HG02759 (cell line): ENCODE data around the gene NCDN.
"Not testable (repeated sequence)": the region's sequence is repeated elsewhere in the genome, so short reads cannot be mapped to it uniquely, and the experiment has no call there.

Experiments used
- ATAC-seq: cut with Tn5 transposase; IDR thresholded peaks from one replicate; pipeline ENCODE4 v1.9.1; 2021; ENCODE audit warnings: mild to moderate bottlenecking, moderate library complexity; ENCODE audit not compliant: unreplicated experiment

NCDN gene

DNA sequence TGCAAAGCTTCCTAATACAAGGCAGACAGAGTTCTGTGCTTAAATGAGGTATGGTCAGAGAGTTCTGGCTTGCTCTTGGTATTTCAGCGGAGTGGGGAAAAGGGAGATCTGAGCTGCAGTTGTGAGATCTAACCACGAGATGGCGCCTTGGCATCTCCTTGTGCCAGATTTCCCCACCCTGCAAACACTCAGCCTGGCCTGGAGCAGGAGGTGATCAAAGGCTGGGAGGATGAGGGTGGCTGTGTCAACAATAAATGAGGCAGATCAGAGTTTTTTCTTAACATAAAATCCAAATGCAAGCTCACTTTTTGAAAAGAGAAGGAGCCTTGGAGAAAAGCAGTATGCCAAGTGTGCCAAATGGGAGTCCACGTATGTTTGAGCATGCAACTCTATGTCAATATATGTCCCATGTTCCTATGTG lies 11.4 kb downstream of the NCDN start:
- ATAC-seq: no peak

DNA sequence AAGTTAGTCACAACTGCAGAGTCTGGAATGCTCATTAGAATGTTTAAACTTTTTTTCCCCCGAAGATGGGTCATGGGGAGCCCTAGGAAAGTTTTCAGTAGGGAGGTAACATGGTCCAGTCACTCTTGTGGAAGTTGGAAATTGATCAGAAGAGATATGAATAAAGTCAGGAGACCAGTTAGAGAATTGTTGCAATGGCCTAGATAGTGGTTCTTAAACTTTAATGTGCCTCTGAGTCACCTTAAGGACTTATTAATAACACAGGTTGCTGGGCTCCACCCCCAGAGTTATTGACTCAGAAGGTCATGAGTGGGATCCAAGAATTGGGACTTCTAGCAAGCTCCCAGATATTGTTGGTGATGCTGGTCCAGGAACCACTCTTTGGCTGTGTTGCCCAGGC lies 12.3 kb downstream of the NCDN start:
- no peak for ATAC-seq

DNA sequence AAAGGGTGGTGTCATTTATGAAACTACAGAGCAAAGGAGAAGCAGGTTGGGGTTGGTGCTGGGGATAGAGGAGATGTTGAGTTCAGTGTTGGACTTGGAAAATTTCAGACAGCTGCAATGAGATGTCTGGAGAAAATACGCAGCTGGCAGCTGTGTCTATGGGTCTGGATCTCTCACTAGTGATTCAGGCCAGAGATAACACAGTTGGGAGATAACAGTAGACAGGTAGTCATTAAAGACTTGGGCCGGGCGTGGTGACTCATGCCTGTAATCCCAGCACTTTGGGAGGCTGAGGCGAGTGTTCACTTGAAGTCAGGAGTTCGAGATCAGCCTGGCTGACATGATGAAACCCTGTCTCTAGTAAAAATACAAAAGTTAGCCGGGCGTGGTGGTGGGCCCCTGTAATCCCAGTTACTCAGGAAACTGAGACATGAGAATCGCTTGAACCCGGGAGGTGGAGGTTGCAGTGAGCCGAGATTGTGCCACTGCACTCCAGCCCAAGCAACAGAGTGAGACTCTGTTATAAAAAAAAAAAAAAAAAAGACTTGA lies 13.1 kb downstream of the NCDN start:
- ATAC-seq: no peak

DNA sequence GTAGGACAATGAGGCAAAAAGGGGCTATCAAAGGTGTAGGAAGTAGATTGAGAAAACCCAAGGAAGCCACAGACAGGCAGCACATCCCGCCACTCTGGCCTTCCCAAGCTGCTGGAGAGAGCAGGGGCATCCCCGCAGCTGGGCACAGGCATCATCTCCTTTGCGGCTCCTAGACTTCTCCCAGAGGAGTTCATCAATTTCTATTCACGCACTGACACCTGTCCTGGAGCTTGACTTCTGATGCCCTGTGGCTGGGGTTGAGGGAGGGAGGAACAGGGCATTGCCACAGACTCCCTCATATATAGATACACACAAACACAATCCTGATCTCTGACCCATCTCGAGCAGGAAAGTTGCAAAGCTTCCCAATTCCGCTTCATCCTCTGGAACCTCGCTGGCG lies 13.7 kb downstream of the NCDN start:
- no peak for ATAC-seq

GRCh38 chr1:35572296-35572695 lies 14.7 kb downstream of the NCDN start:
- ATAC-seq: no peak

- ATAC-seq: no peak
Measured at GRCh38 chr1:35573198-35574124, 15.9 kb downstream of the NCDN start, which contains the start of gene TFAP2E. TSS of gene TFAP2E (plus strand) at chr1:35573314. CDS start at chr1:35573578, 264 bp downstream.

DNA sequence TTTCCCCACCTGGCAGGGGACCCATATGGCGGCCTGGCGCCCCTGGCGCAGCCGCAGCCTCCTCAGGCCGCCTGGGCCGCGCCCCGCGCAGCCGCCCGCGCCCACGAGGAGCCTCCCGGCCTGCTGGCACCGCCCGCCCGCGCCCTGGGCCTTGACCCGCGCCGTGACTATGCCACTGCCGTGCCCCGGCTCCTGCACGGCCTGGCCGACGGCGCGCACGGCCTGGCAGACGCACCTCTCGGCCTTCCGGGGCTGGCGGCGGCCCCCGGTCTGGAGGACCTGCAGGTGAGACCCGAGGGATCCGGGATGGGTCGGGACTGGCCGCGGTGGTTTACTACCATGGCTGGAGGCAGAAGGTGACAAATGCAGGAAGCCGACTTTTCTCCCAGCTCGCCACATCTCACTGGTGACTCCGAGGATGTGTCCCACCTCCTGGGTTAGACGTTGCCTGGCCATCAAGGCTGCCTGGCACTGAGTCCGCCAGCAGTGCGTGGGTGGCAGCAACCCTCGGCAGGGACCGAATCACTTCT lies 16.6 kb downstream of the NCDN start:
- no peak for ATAC-seq

- no peak for ATAC-seq
Measured at GRCh38 chr1:35574655-35575415, 17.2 kb downstream of the NCDN start.

- ATAC-seq: no peak
Measured at GRCh38 chr1:35575416-35575958, 17.9 kb downstream of the NCDN start.

- no peak for ATAC-seq
Measured at GRCh38 chr1:35576061-35576765, 18.6 kb downstream of the NCDN start.

DNA sequence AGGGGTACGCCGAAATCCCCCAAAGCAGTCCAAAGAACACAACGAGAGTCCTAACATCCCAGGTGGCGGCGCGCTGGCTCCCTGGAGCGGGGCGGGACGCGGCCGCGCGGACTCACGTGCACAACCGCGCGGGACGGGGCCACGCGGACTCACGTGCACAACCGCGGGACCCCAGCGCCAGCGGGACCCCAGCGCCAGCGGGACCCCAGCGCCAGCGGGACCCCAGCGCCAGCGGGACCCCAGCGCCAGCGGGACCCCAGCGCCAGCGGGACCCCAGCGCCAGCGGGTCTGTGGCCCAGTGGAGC lies 19.1 kb downstream of the NCDN start:
- ATAC-seq: not testable (repeated sequence)

DNA sequence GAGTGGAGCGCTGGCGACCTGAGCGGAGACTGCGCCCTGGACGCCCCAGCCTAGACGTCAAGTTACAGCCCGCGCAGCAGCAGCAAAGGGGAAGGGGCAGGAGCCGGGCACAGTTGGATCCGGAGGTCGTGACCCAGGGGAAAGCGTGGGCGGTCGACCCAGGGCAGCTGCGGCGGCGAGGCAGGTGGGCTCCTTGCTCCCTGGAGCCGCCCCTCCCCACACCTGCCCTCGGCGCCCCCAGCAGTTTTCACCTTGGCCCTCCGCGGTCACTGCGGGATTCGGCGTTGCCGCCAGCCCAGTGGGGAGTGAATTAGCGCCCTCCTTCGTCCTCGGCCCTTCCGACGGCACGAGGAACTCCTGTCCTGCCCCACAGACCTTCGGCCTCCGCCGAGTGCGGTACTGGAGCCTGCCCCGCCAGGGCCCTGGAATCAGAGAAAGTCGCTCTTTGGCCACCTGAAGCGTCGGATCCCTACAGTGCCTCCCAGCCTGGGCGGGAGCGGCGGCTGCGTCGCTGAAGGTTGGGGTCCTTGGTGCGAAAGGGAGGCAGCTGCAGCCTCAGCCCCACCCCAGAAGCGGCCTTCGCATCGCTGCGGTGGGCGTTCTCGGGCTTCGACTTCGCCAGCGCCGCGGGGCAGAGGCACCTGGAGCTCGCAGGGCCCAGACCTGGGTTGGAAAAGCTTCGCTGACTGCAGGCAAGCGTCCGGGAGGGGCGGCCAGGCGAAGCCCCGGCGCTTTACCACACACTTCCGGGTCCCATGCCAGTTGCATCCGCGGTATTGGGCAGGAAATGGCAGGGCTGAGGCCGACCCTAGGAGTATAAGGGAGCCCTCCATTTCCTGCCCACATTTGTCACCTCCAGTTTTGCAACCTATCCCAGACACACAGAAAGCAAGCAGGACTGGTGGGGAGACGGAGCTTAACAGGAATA lies 19.7 kb downstream of the NCDN start:
- no peak for ATAC-seq

DNA sequence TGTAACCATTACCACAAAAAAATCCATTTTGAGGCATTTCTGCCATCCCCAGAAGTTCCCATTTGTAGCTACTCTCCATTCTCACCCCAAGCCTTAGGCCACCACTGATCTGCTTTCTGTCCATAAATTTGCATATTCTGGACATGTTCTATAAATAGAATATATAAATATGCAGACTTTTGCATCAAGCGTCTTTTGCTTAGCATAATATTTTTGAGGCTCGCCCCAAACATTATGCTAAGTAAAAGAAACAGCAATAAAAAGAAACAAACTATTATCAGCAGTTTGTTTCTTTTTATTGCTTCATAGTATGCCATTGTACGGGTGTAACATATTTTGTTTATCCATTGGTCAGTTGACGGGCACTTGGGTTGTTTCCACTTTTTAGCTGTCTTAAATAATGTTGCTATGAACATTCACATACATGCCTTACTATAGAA lies 23.4 kb downstream of the NCDN start:
- no peak for ATAC-seq

- not testable (repeated sequence) for ATAC-seq
Measured at GRCh38 chr1:35581621-35582020, 24.0 kb downstream of the NCDN start.

- no peak for ATAC-seq
Measured at GRCh38 chr1:35585281-35585680, 27.7 kb downstream of the NCDN start.

- not testable (repeated sequence) for ATAC-seq
Measured at GRCh38 chr1:35585805-35586204, 28.2 kb downstream of the NCDN start.

DNA sequence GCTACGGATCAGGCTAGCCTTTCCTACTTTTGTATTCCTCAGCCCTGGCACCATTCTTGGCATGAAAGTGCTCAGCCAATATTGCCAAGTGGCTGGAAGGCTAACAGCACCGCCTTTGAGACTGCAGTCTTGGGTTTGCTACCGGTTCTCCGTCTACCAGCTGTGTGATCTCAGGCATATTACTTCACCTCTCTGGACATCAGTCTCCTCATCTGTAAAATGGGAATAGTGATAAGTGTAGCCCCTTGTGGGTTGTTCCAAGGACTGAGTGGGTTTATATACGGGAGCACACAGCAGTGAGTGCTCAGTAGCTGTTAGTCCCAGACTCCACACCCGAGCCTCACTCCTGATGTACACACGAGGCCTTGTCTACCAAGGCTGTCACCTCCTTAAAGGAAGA lies 29.2 kb downstream of the NCDN start:
- no peak for ATAC-seq

DNA sequence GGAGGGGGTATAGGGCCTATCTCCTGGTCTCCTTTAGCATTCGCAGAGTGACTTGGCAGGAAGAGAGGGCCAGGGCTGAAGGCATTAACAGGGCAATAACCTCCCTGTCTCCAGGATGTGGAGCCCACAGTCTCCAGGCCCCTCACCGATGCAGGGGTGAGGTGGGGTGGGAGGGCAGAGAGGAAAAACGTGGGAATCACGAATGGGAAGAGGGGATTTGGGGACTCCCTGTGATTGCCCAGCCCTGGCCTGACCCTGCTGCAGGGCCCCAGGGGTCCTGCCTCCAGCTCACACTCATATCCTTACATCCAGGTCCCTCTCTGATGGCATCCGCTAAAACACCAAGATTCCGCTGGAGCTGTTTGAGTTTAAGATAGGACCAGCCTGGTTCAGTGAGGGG lies 30.1 kb downstream of the NCDN start:
- no peak for ATAC-seq

DNA sequence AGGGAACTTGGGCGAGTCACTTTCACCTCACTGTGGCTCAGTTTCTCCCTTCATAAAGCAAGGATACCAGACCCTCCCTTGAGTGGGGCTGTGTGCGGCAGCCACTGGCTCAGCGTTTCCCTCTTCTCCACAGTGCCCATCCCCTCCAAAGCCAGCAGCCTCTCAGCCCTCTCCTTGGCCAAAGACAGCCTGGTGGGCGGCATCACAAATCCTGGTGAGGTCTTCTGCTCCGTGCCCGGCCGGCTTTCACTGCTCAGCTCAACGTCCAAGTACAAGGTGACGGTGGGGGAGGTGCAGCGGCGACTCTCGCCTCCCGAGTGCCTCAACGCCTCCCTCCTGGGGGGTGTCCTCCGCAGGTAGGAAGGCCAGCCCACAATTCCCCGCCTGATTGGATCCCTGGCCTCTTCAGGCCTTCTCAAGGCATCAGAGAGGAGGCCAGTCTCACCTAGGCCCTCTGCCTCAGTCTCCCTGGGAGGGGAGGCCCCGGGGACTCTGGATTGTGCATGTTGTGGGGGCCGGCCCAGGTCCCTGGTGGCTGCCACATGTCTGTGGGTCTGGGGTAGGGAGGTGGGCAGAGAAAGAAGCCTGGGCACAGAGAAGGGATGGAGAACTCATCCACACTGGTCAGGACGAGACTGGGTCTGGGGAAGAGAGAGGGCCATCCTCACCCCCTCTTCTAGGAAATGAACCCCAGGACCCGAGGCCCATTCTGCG lies 30.8 kb downstream of the NCDN start:
- ATAC-seq: no peak
